ENCODE data around the gene F11. TPM values are rescaled to one million over a fixed set of nuclear protein-coding genes. Genes with fewer than 3 reads are reported as not detected.
"Not testable (repeated sequence)": the region's sequence is repeated elsewhere in the genome, so short reads cannot be mapped to it uniquely, and the experiment has no call there.

F11 gene
- total RNA-seq, 1 donor from 2014 or later, result 0.62 TPM

GRCh38 chr4:186300659-186301390 lies 34.8 kb downstream of the F11 start:
- DNase-seq, result no peak

- DNase-seq, result no peak
Observed at GRCh38 chr4:186304216-186304615, 38.2 kb downstream of the F11 start.

GRCh38 chr4:186304866-186305505 lies 39.0 kb downstream of the F11 start:
- peak; percentile 68 for DNase-seq

- DNase-seq, result no peak
Observed at GRCh38 chr4:186307497-186307896, 41.5 kb downstream of the F11 start.

GRCh38 chr4:186307916-186308315 lies 41.9 kb downstream of the F11 start:
- DNase-seq, result peak; percentile 49

GRCh38 chr4:186318481-186318880 lies 52.5 kb downstream of the F11 start:
- DNase-seq, result no peak

GRCh38 chr4:186324660-186325059 lies 58.7 kb downstream of the F11 start:
- not testable (repeated sequence) for DNase-seq

- DNase-seq, result no peak
Observed at GRCh38 chr4:186326391-186326790, 60.4 kb downstream of the F11 start.

- DNase-seq, result no peak
Observed at GRCh38 chr4:186329372-186329771, 63.4 kb downstream of the F11 start.

- no peak for DNase-seq
Observed at GRCh38 chr4:186330368-186330767, 64.4 kb downstream of the F11 start.

- no peak for DNase-seq
Observed at GRCh38 chr4:186335793-186336192, 69.8 kb downstream of the F11 start.

Other genes with a start within 250 kb of the F11 start
- gene TLR3, start 197.0 kb upstream of the F11 start, total RNA-seq, result 3.7 TPM
- 8.7 TPM for gene FAM149A, start 161.5 kb upstream of the F11 start, total RNA-seq
- 10.4 TPM for gene CYP4V2, start 74.6 kb upstream of the F11 start, total RNA-seq
- 1.2 TPM for gene KLKB1, start 38.7 kb upstream of the F11 start, total RNA-seq